MM.1S (cell line): Measurements from ENCODE around the gene DRAM1.

Experiments
- DNase-seq: peaks from one replicate; pipeline ENCODE4 v3.0.0-alpha.2; 2015
- H2AFZ ChIP-seq: fragments of 300-600 bp; sonication (generic); 2 replicates; pipeline ENCODE4 v1.6.0; 2016; ENCODE audit warnings: antibody characterized with exemption, low read length
- H3F3A ChIP-seq: fragments of 300-600 bp; sonication (generic); 2 replicates; pipeline ENCODE4 v1.6.1; 2016; ENCODE audit warnings: mild to moderate bottlenecking, antibody characterized with exemption, low read length, moderate library complexity, mixed read lengths; ENCODE audit not compliant: insufficient read depth
- H3K27ac ChIP-seq: fragments of 300-600 bp; sonication (generic); 2 replicates; pipeline ENCODE4 v1.5.1; 2016; ENCODE audit warnings: mild to moderate bottlenecking, low read length
- H3K27me3 ChIP-seq: fragments of 300-600 bp; sonication (generic); replicated peaks from 2 replicates; pipeline ENCODE4 v1.6.0; 2016; ENCODE audit warnings: low read length; ENCODE audit not compliant: insufficient read depth
- H3K36me3 ChIP-seq: fragments of 300-600 bp; sonication (generic); replicated peaks from 2 replicates; pipeline ENCODE4 v1.6.1; 2016; ENCODE audit warnings: mild to moderate bottlenecking, low read length, mixed read lengths; ENCODE audit not compliant: insufficient read depth
- H3K4me1 ChIP-seq: fragments of 300-600 bp; sonication (generic); 2 replicates; pipeline ENCODE4 v1.6.1; 2016; ENCODE audit warnings: low read length, mixed read lengths
- H3K4me2 ChIP-seq: fragments of 300-600 bp; sonication (generic); 2 replicates; pipeline ENCODE4 v1.6.0; 2016; ENCODE audit warnings: low read depth, low read length
- H3K4me3 ChIP-seq: fragments of 300-600 bp; sonication (generic); 2 replicates; pipeline ENCODE4 v1.5.1; 2016; ENCODE audit warnings: low read length, mixed read lengths
- H3K79me2 ChIP-seq: fragments of 300-600 bp; sonication (generic); 2 replicates; pipeline ENCODE4 v1.6.1; 2016; ENCODE audit warnings: mixed run types, low read length, mixed read lengths
- H3K9ac ChIP-seq: fragments of 300-600 bp; sonication (generic); 2 replicates; pipeline ENCODE4 v1.6.1; 2016; ENCODE audit warnings: low read length, mixed read lengths
- H3K9me2 ChIP-seq: fragments of 300-600 bp; sonication (generic); replicated peaks from 2 replicates; pipeline ENCODE4 v1.6.1; 2016; ENCODE audit warnings: mild to moderate bottlenecking, low read length, mixed read lengths; ENCODE audit not compliant: insufficient read depth
- H3K9me3 ChIP-seq: fragments of 300-600 bp; sonication (generic); replicated peaks from 2 replicates; pipeline ENCODE4 v1.6.1; 2016; ENCODE audit warnings: mild to moderate bottlenecking, low read length, mixed read lengths; ENCODE audit not compliant: insufficient read depth
- H4K20me1 ChIP-seq: fragments of 300-600 bp; sonication (generic); 2 replicates; pipeline ENCODE4 v1.6.1; 2016; ENCODE audit warnings: mild to moderate bottlenecking, low read length, moderate library complexity, mixed read lengths; ENCODE audit not compliant: insufficient read depth
- CTCF ChIP-seq: fragments of 300-600 bp; sonication (generic); IDR thresholded peaks from 2 replicates; pipeline ENCODE4 v1.5.1; 2016; ENCODE audit warnings: antibody characterized with exemption, low read length, mixed read lengths
- EZH2 ChIP-seq: fragments of 300-600 bp; sonication (generic); optimal IDR thresholded peaks from 2 replicates; pipeline ENCODE3; 2017; ENCODE audit warnings: low read depth, mild to moderate bottlenecking, antibody characterized with exemption, low read length, mixed read lengths
- EZH2phosphoT487 ChIP-seq: fragments of 300-600 bp; sonication (generic); IDR thresholded peaks from 2 replicates; pipeline ENCODE4 v1.6.1; 2018; ENCODE audit warnings: antibody characterized with exemption, low read length

The DRAM1 gene

GRCh38 chr12:101968770-101969169 is 91.4 kb downstream of the DRAM1 start:
- H3K4me2 ChIP-seq = no peak overlapping the region
- H3K4me3 ChIP-seq = no peak overlapping the region
- no peak overlapping the region for H2AFZ ChIP-seq
- H3K4me1 ChIP-seq = peaks cover 9% of the 10 kb centered on the region; the same call in 1 of the 2 replicates
- no peak overlapping the region for H3K27ac ChIP-seq
- DNase-seq = no peak
- H3K27me3 ChIP-seq = no peaks in the 10 kb centered on the region
- no peaks in the 10 kb centered on the region for H3K9me3 ChIP-seq
- H3F3A ChIP-seq = no peaks in the 10 kb centered on the region
- no peak for TF ChIP-seq EZH2
- TF ChIP-seq CTCF = no peak
- TF ChIP-seq EZH2phosphoT487 = no peak
- no peaks in the 10 kb centered on the region for H3K79me2 ChIP-seq
- no peak overlapping the region for H3K9ac ChIP-seq
- no peaks in the 10 kb centered on the region for H3K36me3 ChIP-seq
- H3K9me2 ChIP-seq = no peaks in the 10 kb centered on the region
- H4K20me1 ChIP-seq = no peaks in the 10 kb centered on the region
